Retinal pigment epithelial cell (primary cell): ENCODE data around the gene TTC1.

Experiments
- DNase-seq: peaks from one replicate; pipeline ENCODE4 v3.0.0-alpha.2; 2010; ENCODE audit warnings: low read depth
- H3K4me3 ChIP-seq: 2 replicates; pipeline ENCODE4 v1.5.1; 2011; ENCODE audit warnings: mild to moderate bottlenecking, low read length, control low read depth, moderate library complexity
- CTCF ChIP-seq: conservative IDR thresholded peaks from 2 replicates; pipeline ENCODE4 v1.5.1; 2011; ENCODE audit warnings: low read depth, low read length, control low read depth, inconsistent platforms

TTC1 gene

GRCh38 chr5:160097991-160098390 lies 89.1 kb downstream of the TTC1 start:
- no peak overlapping the region for H3K4me3 ChIP-seq
- DNase-seq, result no peak
- TF ChIP-seq CTCF, result no peak

- no peak overlapping the region for H3K4me3 ChIP-seq
- no peak for DNase-seq
- no peak for TF ChIP-seq CTCF
Observed at GRCh38 chr5:160105686-160106360, 96.9 kb downstream of the TTC1 start.

GRCh38 chr5:160108124-160108523 lies 99.2 kb downstream of the TTC1 start:
- no peak for TF ChIP-seq CTCF

More at GRCh38 chr5:160108124-160108523, 99.2 kb downstream of the TTC1 start:
- DNase-seq, result no peak
- no peak overlapping the region for H3K4me3 ChIP-seq
